ENCODE results near the gene KCNF1.

DNA sequence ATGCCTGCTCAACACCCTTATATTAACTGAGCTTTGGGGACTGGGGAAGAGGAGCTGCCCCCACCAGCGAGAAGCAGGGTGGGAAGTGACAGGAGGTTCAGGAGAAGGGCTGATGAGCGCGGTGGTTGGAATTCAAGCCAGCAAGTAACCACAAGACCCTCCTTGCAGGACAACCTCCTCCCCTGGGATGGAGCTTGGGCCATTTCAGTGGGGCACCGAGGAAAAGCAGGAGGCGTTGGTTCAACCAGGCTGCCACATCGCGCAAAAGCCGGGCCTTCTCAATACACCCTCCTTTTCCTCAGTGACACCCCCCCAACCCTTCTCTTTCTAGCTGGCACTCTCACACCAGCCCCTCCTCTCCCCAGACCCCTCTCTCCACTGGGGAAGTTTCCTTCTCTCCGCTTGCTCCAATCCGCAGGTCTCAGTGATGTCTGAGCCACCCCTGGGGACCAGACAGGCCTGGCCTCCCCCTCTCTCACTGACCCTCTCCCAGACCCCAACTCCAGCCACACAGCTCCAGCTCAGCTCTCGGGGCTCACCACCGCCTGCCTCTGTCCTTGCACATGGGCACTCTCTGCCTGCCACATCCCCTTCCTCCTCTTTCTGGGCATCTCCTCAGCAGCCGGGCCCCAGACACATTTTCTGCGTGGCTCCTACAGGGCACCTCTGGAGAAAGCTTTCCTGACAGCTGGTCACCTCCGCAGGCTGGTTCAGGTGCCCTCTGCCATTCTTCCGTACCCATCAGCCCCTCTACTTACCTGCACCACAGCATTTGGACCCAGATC lies 44.5 kb downstream of the KCNF1 start:
- TF ChIP-seq, protein P1, sequence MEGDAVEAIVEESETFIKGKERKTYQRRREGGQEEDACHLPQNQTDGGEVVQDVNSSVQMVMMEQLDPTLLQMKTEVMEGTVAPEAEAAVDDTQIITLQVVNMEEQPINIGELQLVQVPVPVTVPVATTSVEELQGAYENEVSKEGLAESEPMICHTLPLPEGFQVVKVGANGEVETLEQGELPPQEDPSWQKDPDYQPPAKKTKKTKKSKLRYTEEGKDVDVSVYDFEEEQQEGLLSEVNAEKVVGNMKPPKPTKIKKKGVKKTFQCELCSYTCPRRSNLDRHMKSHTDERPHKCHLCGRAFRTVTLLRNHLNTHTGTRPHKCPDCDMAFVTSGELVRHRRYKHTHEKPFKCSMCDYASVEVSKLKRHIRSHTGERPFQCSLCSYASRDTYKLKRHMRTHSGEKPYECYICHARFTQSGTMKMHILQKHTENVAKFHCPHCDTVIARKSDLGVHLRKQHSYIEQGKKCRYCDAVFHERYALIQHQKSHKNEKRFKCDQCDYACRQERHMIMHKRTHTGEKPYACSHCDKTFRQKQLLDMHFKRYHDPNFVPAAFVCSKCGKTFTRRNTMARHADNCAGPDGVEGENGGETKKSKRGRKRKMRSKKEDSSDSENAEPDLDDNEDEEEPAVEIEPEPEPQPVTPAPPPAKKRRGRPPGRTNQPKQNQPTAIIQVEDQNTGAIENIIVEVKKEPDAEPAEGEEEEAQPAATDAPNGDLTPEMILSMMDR (IDR thresholded peaks at IDR 0.05), result no peak
- TF ChIP-seq POLR2A (IDR thresholded peaks at IDR 0.05), result no peak
